ENCODE measurements around the gene PPP6R2.

Gene PPP6R2

DNA sequence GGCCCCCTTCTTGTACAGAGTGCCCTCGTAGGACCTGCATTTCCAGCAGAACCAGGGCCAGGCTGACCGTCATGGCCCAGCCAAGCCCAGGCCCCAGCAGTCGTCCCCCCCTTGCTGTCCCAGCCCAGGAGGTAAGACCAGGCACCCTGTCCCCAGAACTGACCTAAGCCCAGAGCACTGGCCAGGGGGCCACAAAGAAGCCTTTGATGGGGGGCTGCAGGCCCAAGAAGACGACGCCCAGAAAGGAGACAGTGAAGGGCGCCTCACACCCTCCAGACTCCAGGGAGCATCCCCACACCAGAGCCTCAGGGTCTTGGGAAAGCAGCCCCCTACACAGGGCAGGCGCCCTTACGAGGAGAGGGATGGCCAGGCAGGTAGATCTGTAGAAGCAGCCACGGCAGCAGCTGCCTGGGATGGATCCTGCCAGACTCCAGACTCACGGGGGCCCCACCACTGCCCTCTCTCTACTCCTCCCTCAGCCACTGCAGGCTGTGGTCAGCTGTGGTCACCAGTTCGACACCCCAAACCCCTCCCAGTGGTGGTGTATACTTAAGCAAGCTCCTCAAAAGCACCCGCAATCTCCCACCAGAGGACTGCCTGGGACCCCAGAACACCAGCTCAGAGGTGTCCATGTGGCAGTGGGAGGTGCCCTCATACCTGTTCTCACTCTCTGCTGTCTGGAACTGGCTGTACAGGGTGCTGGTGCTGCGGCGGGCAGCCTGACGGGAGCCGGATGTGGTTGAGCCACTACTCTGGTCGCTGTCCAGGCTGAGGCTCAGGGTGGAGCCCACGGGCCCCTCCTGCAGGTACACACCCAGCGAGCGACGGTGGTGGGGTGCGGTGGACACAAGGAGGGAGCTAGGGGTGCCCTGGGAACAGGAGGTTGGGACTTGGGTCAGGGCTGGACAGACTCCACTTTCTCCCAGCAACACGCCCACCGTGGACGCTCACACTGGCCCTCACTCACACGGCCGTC is 104.7 kb downstream of the PPP6R2 start:
- H3K27ac ChIP-seq (ENCODE audit: poor library complexity, severe bottlenecking): no peak overlapping the region
- H3K4me1 ChIP-seq (ENCODE audit: insufficient read depth, poor library complexity, severe bottlenecking): no peaks in the 10 kb centered on the region
- no peaks in the 10 kb centered on the region for H3K9me3 ChIP-seq (ENCODE audit: severe bottlenecking)
- no peak for DNase-seq (ENCODE audit: low spot score)
- H3K36me3 ChIP-seq (ENCODE audit: low read depth): peaks cover 28% of the 10 kb centered on the region
- no peak for ATAC-seq (ENCODE audit: low read depth)
- no peaks in the 10 kb centered on the region for H3K27me3 ChIP-seq (ENCODE audit: insufficient read depth, poor library complexity, severe bottlenecking)
- TF ChIP-seq, protein P1, sequence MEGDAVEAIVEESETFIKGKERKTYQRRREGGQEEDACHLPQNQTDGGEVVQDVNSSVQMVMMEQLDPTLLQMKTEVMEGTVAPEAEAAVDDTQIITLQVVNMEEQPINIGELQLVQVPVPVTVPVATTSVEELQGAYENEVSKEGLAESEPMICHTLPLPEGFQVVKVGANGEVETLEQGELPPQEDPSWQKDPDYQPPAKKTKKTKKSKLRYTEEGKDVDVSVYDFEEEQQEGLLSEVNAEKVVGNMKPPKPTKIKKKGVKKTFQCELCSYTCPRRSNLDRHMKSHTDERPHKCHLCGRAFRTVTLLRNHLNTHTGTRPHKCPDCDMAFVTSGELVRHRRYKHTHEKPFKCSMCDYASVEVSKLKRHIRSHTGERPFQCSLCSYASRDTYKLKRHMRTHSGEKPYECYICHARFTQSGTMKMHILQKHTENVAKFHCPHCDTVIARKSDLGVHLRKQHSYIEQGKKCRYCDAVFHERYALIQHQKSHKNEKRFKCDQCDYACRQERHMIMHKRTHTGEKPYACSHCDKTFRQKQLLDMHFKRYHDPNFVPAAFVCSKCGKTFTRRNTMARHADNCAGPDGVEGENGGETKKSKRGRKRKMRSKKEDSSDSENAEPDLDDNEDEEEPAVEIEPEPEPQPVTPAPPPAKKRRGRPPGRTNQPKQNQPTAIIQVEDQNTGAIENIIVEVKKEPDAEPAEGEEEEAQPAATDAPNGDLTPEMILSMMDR (IDR thresholded peaks at IDR 0.05; ENCODE audit: poor library complexity, severe bottlenecking): no peak
- H3K4me3 ChIP-seq (ENCODE audit: severe bottlenecking): no peak overlapping the region

DNA sequence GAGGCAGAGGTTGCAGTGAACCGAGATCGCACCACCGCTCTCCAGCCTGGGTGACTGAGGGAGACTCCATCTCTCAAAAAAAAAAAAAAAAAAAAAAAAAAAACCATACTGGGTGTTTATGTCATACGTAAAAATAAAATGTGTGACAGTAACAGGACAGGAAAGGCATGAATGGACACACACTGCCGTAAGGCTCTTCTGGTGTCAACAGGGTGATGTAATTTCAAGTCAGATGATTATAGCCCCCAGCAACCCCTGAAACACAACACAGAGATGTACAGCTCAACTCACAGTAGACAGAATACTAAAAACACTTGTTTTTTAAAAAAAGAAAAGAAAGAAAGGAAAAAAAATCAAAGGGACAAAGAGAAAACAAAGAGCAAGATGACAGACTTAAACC is 109.5 kb downstream of the PPP6R2 start:
- no peak for DNase-seq (ENCODE audit: low spot score)
- no peaks in the 10 kb centered on the region for H3K9me3 ChIP-seq (ENCODE audit: severe bottlenecking)
- H3K27ac ChIP-seq (ENCODE audit: poor library complexity, severe bottlenecking): no peak overlapping the region
- no peaks in the 10 kb centered on the region for H3K4me1 ChIP-seq (ENCODE audit: insufficient read depth, poor library complexity, severe bottlenecking)
- no peak for ATAC-seq (ENCODE audit: low read depth)
- peaks cover 46% of the 10 kb centered on the region for H3K36me3 ChIP-seq (ENCODE audit: low read depth)
- TF ChIP-seq, protein P1 (IDR thresholded peaks at IDR 0.05; ENCODE audit: poor library complexity, severe bottlenecking): no peak
- no peaks in the 10 kb centered on the region for H3K27me3 ChIP-seq (ENCODE audit: insufficient read depth, poor library complexity, severe bottlenecking)
- H3K4me3 ChIP-seq (ENCODE audit: severe bottlenecking): no peak overlapping the region

GRCh38 chr22:50454556-50455075 is 111.5 kb downstream of the PPP6R2 start:
- ATAC-seq (ENCODE audit: low read depth): no peak
- H3K4me1 ChIP-seq (ENCODE audit: insufficient read depth, poor library complexity, severe bottlenecking): no peaks in the 10 kb centered on the region
- H3K27ac ChIP-seq (ENCODE audit: poor library complexity, severe bottlenecking): no peak overlapping the region
- peaks cover 47% of the 10 kb centered on the region for H3K36me3 ChIP-seq (ENCODE audit: low read depth)
- no peaks in the 10 kb centered on the region for H3K27me3 ChIP-seq (ENCODE audit: insufficient read depth, poor library complexity, severe bottlenecking)
- H3K9me3 ChIP-seq (ENCODE audit: severe bottlenecking): no peaks in the 10 kb centered on the region
- DNase-seq (ENCODE audit: low spot score): no peak
- no peak overlapping the region for H3K4me3 ChIP-seq (ENCODE audit: severe bottlenecking)
- TF ChIP-seq, protein P1 (IDR thresholded peaks at IDR 0.05; ENCODE audit: poor library complexity, severe bottlenecking): no peak

DNA sequence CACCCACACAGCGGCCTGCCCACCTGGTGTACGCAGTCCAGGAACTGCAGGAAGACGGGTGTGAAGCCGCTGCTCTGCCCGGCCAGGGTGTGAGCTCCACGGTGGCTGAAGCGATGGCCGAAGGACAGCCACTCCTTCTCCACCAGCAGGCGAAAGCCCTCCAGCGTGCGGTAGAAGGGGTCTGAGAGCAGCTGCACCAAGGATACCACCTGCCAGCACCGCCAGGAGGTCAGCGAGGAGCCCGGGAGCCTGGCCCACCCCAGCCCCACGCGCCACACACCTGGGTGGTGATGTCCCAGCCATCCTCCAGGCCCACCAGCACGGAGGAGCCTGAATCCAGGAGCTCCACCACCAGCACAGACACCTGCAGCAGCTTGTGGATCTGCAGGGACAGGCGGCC is 112.1 kb downstream of the PPP6R2 start:
- ATAC-seq (ENCODE audit: low read depth) (no peak), DNase-seq (ENCODE audit: low spot score) (no peak)
- TF ChIP-seq, protein P1 (IDR thresholded peaks at IDR 0.05; ENCODE audit: poor library complexity, severe bottlenecking): no peak
- no peak overlapping the region for H3K4me3 ChIP-seq (ENCODE audit: severe bottlenecking)
- H3K27ac ChIP-seq (ENCODE audit: poor library complexity, severe bottlenecking): no peak overlapping the region
- H3K9me3 ChIP-seq (ENCODE audit: severe bottlenecking): no peaks in the 10 kb centered on the region
- H3K4me1 ChIP-seq (ENCODE audit: insufficient read depth, poor library complexity, severe bottlenecking): no peaks in the 10 kb centered on the region
- H3K27me3 ChIP-seq (ENCODE audit: insufficient read depth, poor library complexity, severe bottlenecking): no peaks in the 10 kb centered on the region
- H3K36me3 ChIP-seq (ENCODE audit: low read depth): peaks cover 47% of the 10 kb centered on the region

DNA sequence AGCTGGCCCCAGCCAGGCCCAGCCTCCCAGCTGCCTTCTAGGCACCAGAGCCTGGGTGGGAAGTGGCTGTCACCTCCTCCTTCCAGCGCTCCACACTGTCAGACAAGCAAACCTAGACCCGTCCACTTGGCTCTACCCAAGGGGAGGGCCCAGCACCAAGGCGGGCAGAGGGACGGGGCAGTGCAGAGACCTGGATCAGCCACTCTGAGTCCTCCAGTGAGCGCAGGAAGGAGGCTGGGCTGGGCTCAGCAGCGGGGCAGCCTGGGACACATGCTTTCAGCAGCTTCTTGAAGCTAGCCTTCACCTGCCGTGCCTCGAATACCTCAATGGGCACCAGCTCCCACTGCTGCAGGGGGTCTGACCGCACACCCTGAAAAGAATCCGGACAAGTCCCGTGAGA is 112.9 kb downstream of the PPP6R2 start:
- no peak for DNase-seq (ENCODE audit: low spot score)
- H3K9me3 ChIP-seq (ENCODE audit: severe bottlenecking): no peaks in the 10 kb centered on the region
- H3K27ac ChIP-seq (ENCODE audit: poor library complexity, severe bottlenecking): no peak overlapping the region
- TF ChIP-seq, protein P1 (IDR thresholded peaks at IDR 0.05; ENCODE audit: poor library complexity, severe bottlenecking): no peak
- no peak overlapping the region for H3K4me3 ChIP-seq (ENCODE audit: severe bottlenecking)
- peaks cover 50% of the 10 kb centered on the region for H3K36me3 ChIP-seq (ENCODE audit: low read depth)
- peaks cover 2% of the 10 kb centered on the region for H3K4me1 ChIP-seq (ENCODE audit: insufficient read depth, poor library complexity, severe bottlenecking)
- no peak for ATAC-seq (ENCODE audit: low read depth)
- no peaks in the 10 kb centered on the region for H3K27me3 ChIP-seq (ENCODE audit: insufficient read depth, poor library complexity, severe bottlenecking)

Measured in RWPE2 (cell line).